ENCODE measurements around the gene NUTM2E. TPM values are rescaled to one million over a fixed set of nuclear protein-coding genes. Genes with fewer than 3 reads are reported as not detected.
"Not testable (repeated sequence)": the region's sequence is repeated elsewhere in the genome, so short reads cannot be mapped to it uniquely, and the experiment has no call there.

Gene NUTM2E
- total RNA-seq, 5 donors from 2014 or later (not counting 1 experiment from before 2014, with no cell fraction given) = 0.10 to 1.3 (median 0.71) TPM; not detected in 1

DNA sequence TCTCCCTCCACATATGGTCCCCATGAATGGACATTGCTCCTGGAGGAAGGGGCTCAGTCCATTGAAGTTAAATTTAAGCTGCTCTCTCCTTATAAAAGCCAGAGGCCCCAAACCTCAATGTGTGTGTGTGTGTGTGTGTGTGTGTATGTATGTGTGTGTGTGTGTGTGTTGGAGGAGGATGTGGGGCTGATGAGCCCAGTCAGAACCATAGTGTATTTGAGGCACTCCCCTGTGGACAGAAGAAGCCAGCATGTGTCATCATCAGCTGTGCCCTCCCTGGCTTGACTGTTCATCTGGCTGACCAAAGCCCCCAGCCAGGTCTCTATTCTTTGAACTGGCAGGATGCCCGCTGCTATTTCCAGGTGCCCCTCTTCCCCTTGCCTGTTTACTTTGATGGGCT is 35.7 kb downstream of the NUTM2E start:
- H3K9me3 ChIP-seq; H3K36me3 ChIP-seq (ENCODE audit: control insufficient read depth in 2 of 2, extremely low read depth in 1 of 2, insufficient read depth in 1 of 2, low read length in 1 of 2); H3K27ac Mint-ChIP-seq; H3K36me3 Mint-ChIP-seq; CTCF ChIA-PET; H3K4me3 ChIP-seq (ENCODE audit: control insufficient read depth in 1 of 2, extremely low read depth in 1 of 2, low read length in 1 of 2); H3K27me3 ChIP-seq (replicated peaks in 1 of 2; ENCODE audit: control insufficient read depth in 2 of 2, extremely low read depth in 1 of 2, insufficient read depth in 2 of 2, low read length in 1 of 2); H3K27me3 Mint-ChIP-seq; H3K4me1 Mint-ChIP-seq; H3K9me3 Mint-ChIP-seq; H3K4me3 Mint-ChIP-seq; H3K27ac ChIP-seq (ENCODE audit: low read length); ATAC-seq (replicated peaks in 1 of 4); POLR2A ChIA-PET; DNase-seq; H3K4me1 ChIP-seq (ENCODE audit: control insufficient read depth in 1 of 2, extremely low read depth in 1 of 2, insufficient read depth in 2 of 2, low read length in 2 of 2): not testable (repeated sequence)
- no CpG with 5 or more reads among the region's 1 CpG for WGBS (ENCODE audit: insufficient coverage)

DNA sequence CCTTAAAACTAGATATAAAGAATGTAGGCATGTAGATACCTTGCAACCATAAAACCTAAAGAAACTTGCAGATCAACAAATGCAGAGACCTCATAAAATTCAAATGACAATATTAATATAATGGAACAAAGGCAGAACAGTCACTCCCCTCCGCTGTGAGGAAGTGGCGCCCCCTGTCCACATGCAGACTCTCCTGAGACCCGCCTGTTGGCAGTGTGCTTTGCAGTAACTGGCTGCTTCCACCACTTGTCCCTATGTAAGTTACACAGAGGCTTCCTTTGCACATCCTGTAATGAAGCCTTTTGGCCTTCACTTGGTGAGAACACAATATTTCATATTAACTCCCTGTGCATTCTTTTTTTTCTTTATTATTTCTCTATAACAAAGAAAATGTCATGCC is 36.3 kb downstream of the NUTM2E start:
- ATAC-seq (replicated peaks in 1 of 4); DNase-seq; H3K27ac ChIP-seq (ENCODE audit: low read length); H3K27ac Mint-ChIP-seq; CTCF ChIA-PET; H3K4me3 ChIP-seq (ENCODE audit: control insufficient read depth in 1 of 2, extremely low read depth in 1 of 2, low read length in 1 of 2); H3K9me3 Mint-ChIP-seq; H3K36me3 ChIP-seq (ENCODE audit: control insufficient read depth in 2 of 2, extremely low read depth in 1 of 2, insufficient read depth in 1 of 2, low read length in 1 of 2); H3K4me3 Mint-ChIP-seq; H3K4me1 ChIP-seq (ENCODE audit: control insufficient read depth in 1 of 2, extremely low read depth in 1 of 2, insufficient read depth in 2 of 2, low read length in 2 of 2); H3K9me3 ChIP-seq; H3K4me1 Mint-ChIP-seq; H3K27me3 Mint-ChIP-seq; H3K36me3 Mint-ChIP-seq; H3K27me3 ChIP-seq (replicated peaks in 1 of 2; ENCODE audit: control insufficient read depth in 2 of 2, extremely low read depth in 1 of 2, insufficient read depth in 2 of 2, low read length in 1 of 2); POLR2A ChIA-PET: not testable (repeated sequence)
- no CpG with 5 or more reads among the region's 3 CpGs for WGBS (ENCODE audit: insufficient coverage)

DNA sequence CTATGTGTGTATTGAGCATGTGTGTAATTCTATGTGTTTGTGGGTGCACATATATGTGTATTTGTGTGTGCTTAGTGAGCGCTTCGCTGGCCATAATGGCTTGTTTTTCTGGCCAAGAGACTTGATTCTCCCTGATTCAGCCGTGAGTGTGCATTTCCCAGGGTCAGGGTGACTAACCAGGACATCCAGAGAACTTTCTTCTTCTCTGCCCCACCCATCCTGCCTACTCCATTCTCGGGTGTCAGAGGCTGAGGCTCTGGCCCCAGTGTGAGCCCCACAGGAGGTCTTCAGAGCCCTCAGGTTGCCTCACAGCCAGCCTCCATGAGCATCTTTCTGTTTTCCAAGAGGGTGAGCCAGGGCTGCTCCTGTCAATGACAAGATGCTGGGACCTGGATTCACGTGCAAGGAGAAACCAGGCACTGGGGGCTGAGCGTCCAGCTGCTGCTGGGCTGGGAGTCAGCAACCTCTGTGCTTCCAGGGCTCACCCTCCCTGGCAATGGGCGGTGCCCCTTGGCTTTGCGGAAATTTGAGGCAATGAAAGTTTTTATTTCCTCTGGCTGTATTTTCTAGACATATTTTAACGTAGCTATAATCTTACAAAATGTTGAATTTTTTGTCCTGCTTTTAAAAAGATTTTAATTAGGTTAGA is 40.5 kb downstream of the NUTM2E start:
- ATAC-seq (replicated peaks in 1 of 4); CTCF ChIA-PET; H3K4me1 Mint-ChIP-seq; H3K4me1 ChIP-seq (ENCODE audit: control insufficient read depth in 1 of 2, extremely low read depth in 1 of 2, insufficient read depth in 2 of 2, low read length in 2 of 2); POLR2A ChIA-PET; H3K36me3 ChIP-seq (ENCODE audit: control insufficient read depth in 2 of 2, extremely low read depth in 1 of 2, insufficient read depth in 1 of 2, low read length in 1 of 2); H3K27ac ChIP-seq (ENCODE audit: low read length); H3K36me3 Mint-ChIP-seq; H3K9me3 ChIP-seq; H3K27ac Mint-ChIP-seq; H3K9me3 Mint-ChIP-seq; H3K4me3 Mint-ChIP-seq; H3K27me3 Mint-ChIP-seq; H3K27me3 ChIP-seq (replicated peaks in 1 of 2; ENCODE audit: control insufficient read depth in 2 of 2, extremely low read depth in 1 of 2, insufficient read depth in 2 of 2, low read length in 1 of 2); DNase-seq; H3K4me3 ChIP-seq (ENCODE audit: control insufficient read depth in 1 of 2, extremely low read depth in 1 of 2, low read length in 1 of 2): not testable (repeated sequence)
- no CpG with 5 or more reads among the region's 9 CpGs for WGBS (ENCODE audit: insufficient coverage)

DNA sequence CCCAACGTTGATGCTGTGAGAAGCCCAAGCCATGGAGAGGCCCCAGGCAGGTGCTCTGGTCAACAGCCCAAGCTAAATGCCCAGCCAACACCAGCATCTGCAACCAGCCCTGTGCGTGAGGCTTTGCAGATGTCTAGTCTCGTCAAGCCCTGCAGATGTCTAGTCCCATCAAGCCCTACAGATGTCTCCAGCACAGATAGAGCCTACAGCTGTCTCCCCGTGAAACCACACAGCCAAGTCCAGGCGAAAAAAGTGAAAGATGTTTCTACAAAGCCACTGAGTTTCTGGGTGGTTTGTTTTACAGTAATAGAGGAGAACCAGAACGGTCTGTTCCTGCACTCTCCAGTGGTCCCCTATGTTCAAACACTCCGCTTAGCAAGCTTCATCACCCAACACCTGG is 41.5 kb downstream of the NUTM2E start:
- H3K9me3 ChIP-seq; H3K27me3 ChIP-seq (replicated peaks in 1 of 2; ENCODE audit: control insufficient read depth in 2 of 2, extremely low read depth in 1 of 2, insufficient read depth in 2 of 2, low read length in 1 of 2); POLR2A ChIA-PET; H3K27me3 Mint-ChIP-seq; H3K4me1 Mint-ChIP-seq; CTCF ChIA-PET; H3K4me1 ChIP-seq (ENCODE audit: control insufficient read depth in 1 of 2, extremely low read depth in 1 of 2, insufficient read depth in 2 of 2, low read length in 2 of 2); H3K27ac ChIP-seq (ENCODE audit: low read length); H3K27ac Mint-ChIP-seq; H3K4me3 ChIP-seq (ENCODE audit: control insufficient read depth in 1 of 2, extremely low read depth in 1 of 2, low read length in 1 of 2); H3K36me3 ChIP-seq (ENCODE audit: control insufficient read depth in 2 of 2, extremely low read depth in 1 of 2, insufficient read depth in 1 of 2, low read length in 1 of 2); H3K36me3 Mint-ChIP-seq; H3K4me3 Mint-ChIP-seq; DNase-seq; H3K9me3 Mint-ChIP-seq; ATAC-seq (replicated peaks in 1 of 4): not testable (repeated sequence)
- WGBS (ENCODE audit: insufficient coverage) = 40% methylated on average over 1 of the region's 7 CpGs

DNA sequence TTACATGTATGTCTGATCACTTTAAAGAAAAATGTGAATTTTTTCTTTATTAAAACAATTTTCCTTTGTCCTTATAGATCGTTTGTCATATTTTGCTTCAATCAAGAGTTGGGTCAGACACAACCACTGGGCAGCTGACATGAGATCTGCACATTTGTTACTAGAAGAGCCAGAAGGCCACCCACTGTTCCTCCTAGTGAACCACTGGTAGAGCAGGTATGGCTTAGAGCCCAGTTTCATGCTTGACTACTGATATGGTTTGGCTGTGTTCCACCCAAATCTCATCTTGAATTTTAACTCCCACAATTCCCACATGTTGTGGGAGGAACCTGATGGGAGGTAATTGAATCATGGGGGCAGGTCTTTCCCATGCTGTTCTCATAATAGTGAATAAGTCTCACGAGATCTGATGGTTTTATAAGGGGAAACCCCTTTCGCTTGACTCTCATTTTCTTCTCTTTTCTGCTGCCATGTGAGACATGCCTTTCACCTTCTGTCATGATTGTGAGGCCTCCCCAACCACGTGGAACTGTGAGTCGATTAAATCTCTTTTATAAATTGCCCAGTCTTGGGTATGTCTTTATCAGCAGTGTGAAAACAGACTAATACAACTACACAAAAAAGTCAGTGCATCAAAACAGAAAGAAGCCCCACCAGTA is 43.0 kb downstream of the NUTM2E start:
- H3K27ac Mint-ChIP-seq; DNase-seq; POLR2A ChIA-PET; H3K36me3 ChIP-seq (ENCODE audit: control insufficient read depth in 2 of 2, extremely low read depth in 1 of 2, insufficient read depth in 1 of 2, low read length in 1 of 2); H3K27me3 Mint-ChIP-seq; H3K4me1 Mint-ChIP-seq; CTCF ChIA-PET; ATAC-seq (replicated peaks in 1 of 4); H3K36me3 Mint-ChIP-seq; H3K9me3 ChIP-seq; H3K4me1 ChIP-seq (ENCODE audit: control insufficient read depth in 1 of 2, extremely low read depth in 1 of 2, insufficient read depth in 2 of 2, low read length in 2 of 2); H3K27me3 ChIP-seq (replicated peaks in 1 of 2; ENCODE audit: control insufficient read depth in 2 of 2, extremely low read depth in 1 of 2, insufficient read depth in 2 of 2, low read length in 1 of 2); H3K4me3 Mint-ChIP-seq; H3K27ac ChIP-seq (ENCODE audit: low read length); H3K4me3 ChIP-seq (ENCODE audit: control insufficient read depth in 1 of 2, extremely low read depth in 1 of 2, low read length in 1 of 2); H3K9me3 Mint-ChIP-seq: not testable (repeated sequence)
- no CpG with 5 or more reads among the region's 5 CpGs for WGBS (ENCODE audit: insufficient coverage)

DNA sequence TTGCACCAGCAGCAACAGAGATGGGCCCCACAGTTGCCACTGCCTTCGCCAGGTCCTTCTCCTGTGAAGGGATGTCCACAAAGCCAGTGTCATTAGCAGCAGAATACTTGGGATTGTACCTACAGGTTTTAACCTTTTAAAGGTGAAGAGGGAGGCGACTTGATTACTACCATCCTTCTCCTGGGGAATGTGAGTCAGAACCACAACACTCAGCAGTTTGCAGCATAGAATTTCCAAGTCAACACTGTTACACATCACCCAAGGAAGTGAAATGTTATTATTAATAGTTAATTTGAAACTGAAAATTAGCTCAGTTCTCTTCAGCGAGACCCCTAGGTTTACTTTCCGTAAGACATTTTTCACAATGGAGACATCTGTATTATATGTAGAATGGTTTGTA is 45.2 kb downstream of the NUTM2E start:
- H3K9me3 ChIP-seq; H3K4me1 Mint-ChIP-seq; H3K4me1 ChIP-seq (ENCODE audit: control insufficient read depth in 1 of 2, extremely low read depth in 1 of 2, insufficient read depth in 2 of 2, low read length in 2 of 2); ATAC-seq (replicated peaks in 1 of 4); POLR2A ChIA-PET; H3K27me3 Mint-ChIP-seq; CTCF ChIA-PET; H3K4me3 ChIP-seq (ENCODE audit: control insufficient read depth in 1 of 2, extremely low read depth in 1 of 2, low read length in 1 of 2); DNase-seq; H3K36me3 ChIP-seq (ENCODE audit: control insufficient read depth in 2 of 2, extremely low read depth in 1 of 2, insufficient read depth in 1 of 2, low read length in 1 of 2); H3K4me3 Mint-ChIP-seq; H3K27me3 ChIP-seq (replicated peaks in 1 of 2; ENCODE audit: control insufficient read depth in 2 of 2, extremely low read depth in 1 of 2, insufficient read depth in 2 of 2, low read length in 1 of 2); H3K9me3 Mint-ChIP-seq; H3K27ac ChIP-seq (ENCODE audit: low read length); H3K36me3 Mint-ChIP-seq; H3K27ac Mint-ChIP-seq: not testable (repeated sequence)
- WGBS (ENCODE audit: insufficient coverage) = no CpG with 5 or more reads among the region's 4 CpGs

Data from T-cell (primary cell).